ENCODE data around the gene CKMT1A. TPM values are rescaled to one million over a fixed set of nuclear protein-coding genes. Genes with fewer than 3 reads are reported as not detected.
"Not testable (repeated sequence)": the region's sequence is repeated elsewhere in the genome, so short reads cannot be mapped to it uniquely, and the experiment has no call there.

CKMT1A gene
- total RNA-seq, result not detected

- H3K27ac ChIP-seq; H3K4me1 ChIP-seq (ENCODE audit: control insufficient read depth in 1 of 2, low read depth in 2 of 2); H3K27me3 ChIP-seq (replicated peaks; ENCODE audit: insufficient read depth); H3K36me3 ChIP-seq; H3K4me3 ChIP-seq; H3K9me3 ChIP-seq; ATAC-seq (ENCODE audit: insufficient number of reproducible peaks, low FRiP score, low read depth); DNase-seq (ENCODE audit: low spot score): not testable (repeated sequence)
Observed at GRCh38 chr15:43693148-43694022, at the start of gene CKMT1A. CKMT1A (plus strand) TSS chr15:43693859; CDS start chr15:43694051, 192 bp downstream.

DNA sequence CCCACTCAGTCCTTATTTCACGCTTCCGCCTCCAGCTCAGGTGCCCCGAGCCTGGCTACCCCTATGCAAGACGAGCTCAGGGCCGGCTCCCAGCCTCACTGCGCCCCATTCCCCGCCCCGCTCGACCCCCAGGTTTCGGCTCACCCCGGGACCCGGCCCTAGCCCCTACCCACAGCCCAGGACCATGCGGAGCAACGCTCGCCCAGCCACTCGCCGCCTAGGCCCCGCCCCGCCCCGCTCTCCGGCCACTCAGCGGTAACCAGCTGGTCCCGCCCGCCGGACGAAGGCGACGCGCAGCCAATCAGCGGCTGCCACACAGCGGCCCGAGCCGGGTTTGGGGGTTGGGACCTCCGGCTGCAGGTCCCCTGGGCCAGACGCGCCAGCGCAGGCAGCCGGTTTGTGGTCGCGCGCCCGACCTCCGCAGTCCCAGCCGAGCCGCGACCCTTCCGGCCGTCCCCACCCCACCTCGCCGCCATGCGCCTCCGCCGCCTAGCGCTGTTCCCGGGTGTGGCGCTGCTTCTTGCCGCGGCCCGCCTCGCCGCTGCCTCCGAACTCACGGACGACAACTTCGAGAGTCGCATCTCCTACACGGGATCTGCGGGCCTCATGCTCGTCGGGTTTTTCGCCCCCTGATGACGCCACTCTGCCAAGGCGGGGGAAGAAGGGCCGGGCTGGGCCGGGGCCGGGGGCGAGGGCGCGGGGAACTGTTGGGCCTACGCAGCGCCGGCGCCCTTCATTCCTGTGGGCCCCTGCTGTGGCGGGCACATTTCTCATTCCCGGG lies 44.8 kb upstream of the CKMT1A start, which contains the start of gene CATSPER2:
Gene CATSPER2, minus strand, starts transcription at position 196 of the 781 bp plus-strand sequence. CDS start 783 bp downstream, outside the sequence.
- Histone ChIP-seq H3K9me3 (no peaks in the 10 kb centered on the region), H3K4me3 (no peak within 1 kb of the TSS), H3K27me3 (replicated peaks; ENCODE audit: insufficient read depth) (no peaks in the 10 kb centered on the region), H3K4me1 (ENCODE audit: control insufficient read depth in 1 of 2, low read depth in 2 of 2) (no peaks in the 10 kb centered on the region), H3K27ac (no peak within 1 kb of the TSS), H3K36me3 (no peaks in the 10 kb centered on the region)
- ATAC-seq (ENCODE audit: insufficient number of reproducible peaks, low FRiP score, low read depth) (no peak), DNase-seq (ENCODE audit: low spot score) (no peak)
- TF ChIP-seq, protein P1, sequence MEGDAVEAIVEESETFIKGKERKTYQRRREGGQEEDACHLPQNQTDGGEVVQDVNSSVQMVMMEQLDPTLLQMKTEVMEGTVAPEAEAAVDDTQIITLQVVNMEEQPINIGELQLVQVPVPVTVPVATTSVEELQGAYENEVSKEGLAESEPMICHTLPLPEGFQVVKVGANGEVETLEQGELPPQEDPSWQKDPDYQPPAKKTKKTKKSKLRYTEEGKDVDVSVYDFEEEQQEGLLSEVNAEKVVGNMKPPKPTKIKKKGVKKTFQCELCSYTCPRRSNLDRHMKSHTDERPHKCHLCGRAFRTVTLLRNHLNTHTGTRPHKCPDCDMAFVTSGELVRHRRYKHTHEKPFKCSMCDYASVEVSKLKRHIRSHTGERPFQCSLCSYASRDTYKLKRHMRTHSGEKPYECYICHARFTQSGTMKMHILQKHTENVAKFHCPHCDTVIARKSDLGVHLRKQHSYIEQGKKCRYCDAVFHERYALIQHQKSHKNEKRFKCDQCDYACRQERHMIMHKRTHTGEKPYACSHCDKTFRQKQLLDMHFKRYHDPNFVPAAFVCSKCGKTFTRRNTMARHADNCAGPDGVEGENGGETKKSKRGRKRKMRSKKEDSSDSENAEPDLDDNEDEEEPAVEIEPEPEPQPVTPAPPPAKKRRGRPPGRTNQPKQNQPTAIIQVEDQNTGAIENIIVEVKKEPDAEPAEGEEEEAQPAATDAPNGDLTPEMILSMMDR (IDR thresholded peaks at IDR 0.05), result no peak

DNA sequence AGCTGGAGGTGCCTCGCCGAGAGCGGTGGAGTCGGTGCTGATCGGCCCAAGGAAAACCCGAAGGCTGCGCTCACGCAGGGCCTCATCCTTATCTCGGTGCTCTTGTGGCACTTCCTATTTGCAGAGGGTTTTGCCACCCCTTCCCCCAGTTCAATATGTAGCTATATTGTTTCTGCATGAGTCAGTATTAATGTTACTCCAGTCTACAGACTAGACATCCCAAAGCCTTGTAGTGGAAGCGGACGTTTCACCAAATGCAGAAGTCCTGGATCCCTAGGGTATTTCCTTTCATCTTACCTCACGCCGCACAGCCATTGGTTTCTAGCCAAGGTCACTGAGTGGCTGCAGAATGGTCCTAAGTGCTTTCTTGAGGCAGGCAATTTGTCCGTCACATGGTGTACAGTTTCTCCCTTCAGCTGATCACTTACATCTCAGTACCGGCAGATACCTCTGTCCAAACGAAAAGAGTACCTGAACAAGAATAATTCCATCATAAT lies 44.2 kb upstream of the CKMT1A start:
- H3K36me3 ChIP-seq; ATAC-seq (ENCODE audit: insufficient number of reproducible peaks, low FRiP score, low read depth): not testable (repeated sequence)

GRCh38 chr15:43659727-43660126 lies 33.9 kb upstream of the CKMT1A start:
- H3K36me3 ChIP-seq; H3K27ac ChIP-seq; ATAC-seq (ENCODE audit: insufficient number of reproducible peaks, low FRiP score, low read depth); H3K4me3 ChIP-seq; DNase-seq (ENCODE audit: low spot score); H3K4me1 ChIP-seq (ENCODE audit: control insufficient read depth in 1 of 2, low read depth in 2 of 2); H3K27me3 ChIP-seq (replicated peaks; ENCODE audit: insufficient read depth); H3K9me3 ChIP-seq: not testable (repeated sequence)

More for the DNA sequence above, 44.2 kb upstream of the CKMT1A start:
- H3K27me3 ChIP-seq (replicated peaks; ENCODE audit: insufficient read depth); H3K4me3 ChIP-seq; H3K27ac ChIP-seq; DNase-seq (ENCODE audit: low spot score); H3K4me1 ChIP-seq (ENCODE audit: control insufficient read depth in 1 of 2, low read depth in 2 of 2); H3K9me3 ChIP-seq: not testable (repeated sequence)

DNA sequence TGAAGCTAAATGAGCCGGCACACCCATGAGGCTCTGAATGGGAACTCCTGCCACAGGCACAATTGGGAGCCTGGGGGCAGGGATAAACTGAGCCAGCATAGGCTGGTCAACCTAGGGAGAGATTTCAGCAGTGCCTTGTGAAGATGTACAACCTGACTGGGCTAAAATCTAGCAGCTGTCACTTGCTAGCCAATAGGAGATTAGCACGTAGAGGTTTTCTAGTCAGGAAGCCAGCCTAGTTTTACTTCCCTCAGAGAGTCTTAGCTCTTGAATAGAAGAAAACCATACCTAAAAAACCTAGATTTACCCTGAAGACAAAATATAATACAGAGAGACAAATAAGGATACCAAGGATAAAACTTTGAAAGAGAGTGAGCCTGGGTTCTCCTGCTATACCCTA lies 31.4 kb upstream of the CKMT1A start:
- not testable (repeated sequence) for H3K36me3 ChIP-seq; ATAC-seq (ENCODE audit: insufficient number of reproducible peaks, low FRiP score, low read depth); DNase-seq (ENCODE audit: low spot score)

DNA sequence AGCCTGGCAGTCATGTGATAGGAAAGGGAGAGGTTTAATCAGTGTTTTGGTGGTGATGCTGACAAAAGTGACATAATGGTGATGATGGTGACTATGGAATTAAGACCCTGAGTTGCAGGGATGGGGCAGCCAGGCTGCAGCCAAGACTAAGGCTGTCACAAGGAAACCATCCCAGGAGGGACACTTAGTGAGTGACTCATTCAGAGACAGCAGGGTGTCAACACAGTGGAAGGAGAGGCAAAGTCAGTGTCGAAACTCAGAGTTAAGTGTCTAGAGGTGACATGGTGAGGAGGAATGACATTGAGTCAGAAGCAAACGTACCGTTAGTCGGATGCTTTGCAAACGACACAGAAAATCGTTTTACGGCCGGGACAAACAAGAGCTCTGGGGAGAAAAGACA lies 30.3 kb upstream of the CKMT1A start:
- not testable (repeated sequence) for DNase-seq (ENCODE audit: low spot score); ATAC-seq (ENCODE audit: insufficient number of reproducible peaks, low FRiP score, low read depth); H3K36me3 ChIP-seq; H3K27me3 ChIP-seq (replicated peaks; ENCODE audit: insufficient read depth); H3K4me1 ChIP-seq (ENCODE audit: control insufficient read depth in 1 of 2, low read depth in 2 of 2); H3K9me3 ChIP-seq; H3K4me3 ChIP-seq; H3K27ac ChIP-seq

More for the DNA sequence above, 31.4 kb upstream of the CKMT1A start:
- not testable (repeated sequence) for H3K4me1 ChIP-seq (ENCODE audit: control insufficient read depth in 1 of 2, low read depth in 2 of 2); H3K27ac ChIP-seq; H3K4me3 ChIP-seq; H3K27me3 ChIP-seq (replicated peaks; ENCODE audit: insufficient read depth); H3K9me3 ChIP-seq

- not testable (repeated sequence) for H3K9me3 ChIP-seq; ATAC-seq (ENCODE audit: insufficient number of reproducible peaks, low FRiP score, low read depth); H3K27me3 ChIP-seq (replicated peaks; ENCODE audit: insufficient read depth); H3K4me3 ChIP-seq; H3K4me1 ChIP-seq (ENCODE audit: control insufficient read depth in 1 of 2, low read depth in 2 of 2); DNase-seq (ENCODE audit: low spot score); H3K27ac ChIP-seq; H3K36me3 ChIP-seq
Observed at GRCh38 chr15:43666177-43666576, 27.5 kb upstream of the CKMT1A start.

- ATAC-seq (ENCODE audit: insufficient number of reproducible peaks, low FRiP score, low read depth), result not testable (repeated sequence)
Observed at GRCh38 chr15:43674175-43674574, 19.5 kb upstream of the CKMT1A start.

DNA sequence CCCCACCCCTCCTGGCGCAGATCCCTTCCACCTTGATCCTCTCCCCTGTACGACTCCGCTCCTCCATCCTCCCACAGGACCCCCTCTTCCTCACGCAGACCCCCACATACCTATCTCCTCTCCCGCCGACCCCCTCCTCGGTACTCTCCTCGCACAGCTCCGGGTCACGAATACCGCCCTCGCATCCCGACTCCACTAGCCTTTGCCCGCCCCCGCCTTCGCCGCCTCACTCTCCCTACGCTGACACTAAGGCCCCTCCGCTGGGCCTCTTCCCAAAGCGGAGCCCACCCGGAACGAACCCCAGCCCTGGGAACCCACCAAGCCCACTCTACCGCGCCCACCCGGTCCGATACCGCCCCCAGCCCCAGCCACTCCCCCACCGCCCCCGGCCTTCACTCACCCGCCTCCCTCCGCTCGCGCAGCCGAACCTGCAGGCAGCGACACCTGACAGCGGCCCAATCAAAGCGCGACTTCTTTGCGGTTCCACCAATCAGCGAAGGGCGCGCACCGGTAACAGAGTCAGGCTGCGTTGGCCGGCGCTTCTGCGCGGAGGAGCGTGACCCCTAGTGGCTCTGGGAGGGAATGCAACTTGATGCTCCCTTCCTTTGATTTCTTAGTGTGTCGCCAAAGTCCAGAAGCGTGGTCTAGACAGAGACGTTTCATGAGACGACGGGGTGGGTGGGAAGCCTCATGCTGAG lies 3.9 kb upstream of the CKMT1A start:
- not testable (repeated sequence) for DNase-seq (ENCODE audit: low spot score); H3K4me1 ChIP-seq (ENCODE audit: control insufficient read depth in 1 of 2, low read depth in 2 of 2); H3K27me3 ChIP-seq (replicated peaks; ENCODE audit: insufficient read depth); H3K9me3 ChIP-seq; H3K36me3 ChIP-seq; H3K27ac ChIP-seq; H3K4me3 ChIP-seq
- peak; percentile 92 for ATAC-seq (ENCODE audit: insufficient number of reproducible peaks, low FRiP score, low read depth)

More at GRCh38 chr15:43674175-43674574, 19.5 kb upstream of the CKMT1A start:
- not testable (repeated sequence) for H3K4me1 ChIP-seq (ENCODE audit: control insufficient read depth in 1 of 2, low read depth in 2 of 2); H3K27me3 ChIP-seq (replicated peaks; ENCODE audit: insufficient read depth); H3K36me3 ChIP-seq; H3K27ac ChIP-seq; H3K4me3 ChIP-seq; H3K9me3 ChIP-seq; DNase-seq (ENCODE audit: low spot score)

- not testable (repeated sequence) for H3K27ac ChIP-seq; H3K36me3 ChIP-seq; DNase-seq (ENCODE audit: low spot score); H3K27me3 ChIP-seq (replicated peaks; ENCODE audit: insufficient read depth); ATAC-seq (ENCODE audit: insufficient number of reproducible peaks, low FRiP score, low read depth); H3K9me3 ChIP-seq; H3K4me1 ChIP-seq (ENCODE audit: control insufficient read depth in 1 of 2, low read depth in 2 of 2); H3K4me3 ChIP-seq
Observed at GRCh38 chr15:43692679-43693078, 980 bp upstream of the CKMT1A start.

All from thoracic aorta (tissue), 2 donors.